ENCODE data around the gene OR2A5. TPM values are rescaled to one million over a fixed set of nuclear protein-coding genes. Genes with fewer than 3 reads are reported as not detected.
"Not testable (repeated sequence)": the region's sequence is repeated elsewhere in the genome, so short reads cannot be mapped to it uniquely, and the experiment has no call there.

Gene OR2A5
- total and polyA plus RNA-seq, 12 donors, result not detected

GRCh38 chr7:144006029-144006691 lies 42.6 kb upstream of the OR2A5 start:
- Histone ChIP-seq H3K36me3 (no peaks in the 10 kb centered on the region), H3K4me3 (no peak overlapping the region), H3K4me1 (no peaks in the 10 kb centered on the region), H3K27me3 (no peaks in the 10 kb centered on the region), H3K27ac (no peak overlapping the region), H3K9me3 (peaks cover 0 to 18% (median 0%) of the 10 kb centered on the region in 11 donors)
- no peak for ATAC-seq
- intact Hi-C loops (cut with DNase I), result loop anchor here in 1 of 10 donors (10.0 kb wide), 1 partner anchor 51 kb away; the partner anchor contains the start of gene OR2F1
- WGBS, 2 donors, result 28 to 70% methylated on average over 1 of the region's 1 CpG
- TF ChIP-seq, protein P1, sequence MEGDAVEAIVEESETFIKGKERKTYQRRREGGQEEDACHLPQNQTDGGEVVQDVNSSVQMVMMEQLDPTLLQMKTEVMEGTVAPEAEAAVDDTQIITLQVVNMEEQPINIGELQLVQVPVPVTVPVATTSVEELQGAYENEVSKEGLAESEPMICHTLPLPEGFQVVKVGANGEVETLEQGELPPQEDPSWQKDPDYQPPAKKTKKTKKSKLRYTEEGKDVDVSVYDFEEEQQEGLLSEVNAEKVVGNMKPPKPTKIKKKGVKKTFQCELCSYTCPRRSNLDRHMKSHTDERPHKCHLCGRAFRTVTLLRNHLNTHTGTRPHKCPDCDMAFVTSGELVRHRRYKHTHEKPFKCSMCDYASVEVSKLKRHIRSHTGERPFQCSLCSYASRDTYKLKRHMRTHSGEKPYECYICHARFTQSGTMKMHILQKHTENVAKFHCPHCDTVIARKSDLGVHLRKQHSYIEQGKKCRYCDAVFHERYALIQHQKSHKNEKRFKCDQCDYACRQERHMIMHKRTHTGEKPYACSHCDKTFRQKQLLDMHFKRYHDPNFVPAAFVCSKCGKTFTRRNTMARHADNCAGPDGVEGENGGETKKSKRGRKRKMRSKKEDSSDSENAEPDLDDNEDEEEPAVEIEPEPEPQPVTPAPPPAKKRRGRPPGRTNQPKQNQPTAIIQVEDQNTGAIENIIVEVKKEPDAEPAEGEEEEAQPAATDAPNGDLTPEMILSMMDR (IDR thresholded peaks at IDR 0.05), result no peak
- no peak for DNase-seq

- H3K36me3 ChIP-seq, result no peaks in the 10 kb centered on the region
- intact Hi-C loops (cut with DNase I), result loop anchor here in 1 of 10 donors (10.0 kb wide), 1 partner anchor 52 kb away; the partner anchor contains the start of gene OR2F1
- 96 to 100% methylated on average over 1 of the region's 1 CpG for WGBS, 2 donors
Measured at GRCh38 chr7:144006692-144007042, 42.1 kb upstream of the OR2A5 start.

GRCh38 chr7:144009361-144009760 lies 39.4 kb upstream of the OR2A5 start:
- intact Hi-C loops (cut with DNase I), result loop anchor here in 1 of 10 donors (10.0 kb wide), 1 partner anchor 55 kb away; the partner anchor contains the start of gene OR2F1
- Histone ChIP-seq H3K4me3 (no peak overlapping the region), H3K27me3 (no peaks in the 10 kb centered on the region), H3K27ac (no peak overlapping the region), H3K9me3 (peaks cover 0 to 18% (median 0%) of the 10 kb centered on the region in 11 donors), H3K36me3 (no peaks in the 10 kb centered on the region), H3K4me1 (no peaks in the 10 kb centered on the region)
- DNase-seq (no peak), ATAC-seq (no peak)
- WGBS, 2 donors, result 80 to 85% methylated on average over 2 of the region's 2 CpGs
- TF ChIP-seq, protein P1 (IDR thresholded peaks at IDR 0.05), result no peak

More at GRCh38 chr7:144006692-144007042, 42.1 kb upstream of the OR2A5 start:
- Histone ChIP-seq H3K4me1 (no peaks in the 10 kb centered on the region), H3K9me3 (peaks cover 0 to 18% (median 0%) of the 10 kb centered on the region in 11 donors), H3K27ac (no peak overlapping the region), H3K4me3 (no peak overlapping the region), H3K27me3 (no peaks in the 10 kb centered on the region)
- TF ChIP-seq, protein P1 (IDR thresholded peaks at IDR 0.05), result no peak
- DNase-seq (no peak), ATAC-seq (no peak)

- H3K9me3 ChIP-seq, result peaks cover 0 to 18% (median 0%) of the 10 kb centered on the region in 11 donors
- H3K4me3 ChIP-seq; H3K27ac ChIP-seq; H3K4me1 ChIP-seq; H3K27me3 ChIP-seq; ATAC-seq; intact Hi-C loops (cut with DNase I); DNase-seq; H3K36me3 ChIP-seq: not testable (repeated sequence)
Measured at GRCh38 chr7:144010061-144010460, 38.7 kb upstream of the OR2A5 start.

- H3K27ac ChIP-seq; H3K36me3 ChIP-seq; H3K4me3 ChIP-seq; DNase-seq; H3K4me1 ChIP-seq; ATAC-seq; intact Hi-C loops (cut with DNase I); H3K27me3 ChIP-seq: not testable (repeated sequence)
- 77 to 80% methylated on average over 1 of the region's 1 CpG for WGBS, 2 donors
- H3K9me3 ChIP-seq, result peaks cover 0 to 18% (median 0%) of the 10 kb centered on the region in 11 donors
Measured at GRCh38 chr7:144010821-144011220, 37.9 kb upstream of the OR2A5 start.

All from heart right ventricle (tissue), 16 donors.